DND-41 (cell line): ENCODE data around the gene RPGR.

Experiments
- ATAC-seq: fragments of 200-7000 bp; cut with Tn5 transposase; 3 replicates; pipeline ENCODE4 v1.9.1; 2021; ENCODE audit warnings: low read depth; ENCODE audit not compliant: insufficient read depth
- DNase-seq: peaks from one replicate; pipeline ENCODE4 v3.0.0-alpha.2; 2020
- H2AFZ ChIP-seq: 2 replicates; pipeline ENCODE4 v1.6.0; 2012; ENCODE audit warnings: low read depth, low read length
- H3K27ac ChIP-seq: 2 replicates; pipeline ENCODE4 v1.5.1; 2012; ENCODE audit warnings: low read length, inconsistent platforms
- H3K27me3 ChIP-seq: fragments of 200-600 bp; sonication (generic); 2 replicates; pipeline ENCODE4 v1.6.0; 2012; ENCODE audit warnings: low read length, mild to moderate bottlenecking, inconsistent platforms; ENCODE audit not compliant: insufficient read depth, poor library complexity
- H3K36me3 ChIP-seq: 2 replicates; pipeline ENCODE4 v1.5.1; 2012; ENCODE audit warnings: low read length, inconsistent platforms; ENCODE audit not compliant: insufficient read depth
- H3K4me1 ChIP-seq: 2 replicates; pipeline ENCODE4 v1.5.1; 2012; ENCODE audit warnings: mild to moderate bottlenecking, low read length; ENCODE audit not compliant: insufficient read depth
- H3K4me2 ChIP-seq: 2 replicates; pipeline ENCODE4 v1.6.0; 2012; ENCODE audit warnings: mild to moderate bottlenecking, moderate library complexity, low read length, inconsistent platforms; ENCODE audit not compliant: insufficient read depth
- H3K4me3 ChIP-seq, 2 experiments: fragments of 200-600 bp in 1 of 2; shearing (Covaris generic) in 1 of 2; 2 replicates each; pipeline ENCODE4 v1.5.1; 2012 to 2016; ENCODE audit warnings: inconsistent platforms in 2 of 2, low read length in 2 of 2, mild to moderate bottlenecking in 2 of 2, low read depth in 1 of 2, moderate library complexity in 1 of 2
- H3K79me2 ChIP-seq: 2 replicates; pipeline ENCODE4 v1.6.0; 2012; ENCODE audit warnings: low read length, inconsistent platforms; ENCODE audit not compliant: insufficient read depth
- H3K9ac ChIP-seq: 2 replicates; pipeline ENCODE4 v1.6.0; 2012; ENCODE audit warnings: low read depth, mild to moderate bottlenecking, inconsistent platforms, low read length, moderate library complexity
- H3K9me3 ChIP-seq: 2 replicates; pipeline ENCODE4 v1.5.1; 2012; ENCODE audit warnings: low read length, moderate library complexity, mild to moderate bottlenecking, inconsistent platforms; ENCODE audit not compliant: insufficient read depth, severe bottlenecking
- H4K20me1 ChIP-seq: 2 replicates; pipeline ENCODE4 v1.6.0; 2012; ENCODE audit warnings: low read length; ENCODE audit not compliant: insufficient read depth
- EZH2 ChIP-seq: IDR thresholded peaks from 3 replicates; pipeline ENCODE4 v1.6.1; 2012; ENCODE audit warnings: borderline replicate concordance, low read depth, mild to moderate bottlenecking, moderate library complexity, low read length, inconsistent platforms; ENCODE audit not compliant: severe bottlenecking
- TF ChIP-seq, protein P1 (sequence below): IDR thresholded peaks from 2 replicates; pipeline ENCODE4 v1.5.1; 2012; ENCODE audit warnings: borderline replicate concordance, low read length, moderate library complexity, mild to moderate bottlenecking; ENCODE audit not compliant: poor library complexity, severe bottlenecking; ENCODE audit errors: extremely low read depth

Gene RPGR

DNA sequence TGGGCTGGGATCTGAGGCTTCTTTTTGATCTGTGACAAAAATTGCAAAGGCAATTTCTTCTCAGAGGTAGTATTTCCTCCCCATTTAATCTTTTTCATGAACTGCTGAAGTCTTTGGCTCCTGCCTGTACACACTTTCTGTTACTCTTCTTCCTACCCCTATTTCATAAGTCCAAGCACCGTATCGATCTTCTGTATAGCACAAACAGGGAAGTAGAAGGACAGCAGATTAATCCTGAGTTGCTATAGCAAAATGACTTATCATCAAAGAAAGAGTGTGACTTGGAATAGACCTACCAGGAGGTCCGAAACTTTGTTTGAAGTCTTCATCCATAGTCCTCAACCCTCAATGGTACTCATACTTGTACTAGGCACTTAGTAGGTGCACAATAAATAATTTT, 47.1 kb upstream of the RPGR start:
- Histone ChIP-seq H3K9ac (no peak overlapping the region), H3K9me3 (no peaks in the 10 kb centered on the region), H4K20me1 (no peaks in the 10 kb centered on the region), H3K4me1 (no peaks in the 10 kb centered on the region), H2AFZ (no peak overlapping the region), H3K4me3 (no peak overlapping the region), H3K27me3 (no peaks in the 10 kb centered on the region), H3K27ac (no peak overlapping the region), H3K36me3 (no peaks in the 10 kb centered on the region), H3K4me2 (no peak overlapping the region), H3K79me2 (no peaks in the 10 kb centered on the region)
- DNase-seq (no peak), ATAC-seq (no peak)
- TF ChIP-seq, protein P1, sequence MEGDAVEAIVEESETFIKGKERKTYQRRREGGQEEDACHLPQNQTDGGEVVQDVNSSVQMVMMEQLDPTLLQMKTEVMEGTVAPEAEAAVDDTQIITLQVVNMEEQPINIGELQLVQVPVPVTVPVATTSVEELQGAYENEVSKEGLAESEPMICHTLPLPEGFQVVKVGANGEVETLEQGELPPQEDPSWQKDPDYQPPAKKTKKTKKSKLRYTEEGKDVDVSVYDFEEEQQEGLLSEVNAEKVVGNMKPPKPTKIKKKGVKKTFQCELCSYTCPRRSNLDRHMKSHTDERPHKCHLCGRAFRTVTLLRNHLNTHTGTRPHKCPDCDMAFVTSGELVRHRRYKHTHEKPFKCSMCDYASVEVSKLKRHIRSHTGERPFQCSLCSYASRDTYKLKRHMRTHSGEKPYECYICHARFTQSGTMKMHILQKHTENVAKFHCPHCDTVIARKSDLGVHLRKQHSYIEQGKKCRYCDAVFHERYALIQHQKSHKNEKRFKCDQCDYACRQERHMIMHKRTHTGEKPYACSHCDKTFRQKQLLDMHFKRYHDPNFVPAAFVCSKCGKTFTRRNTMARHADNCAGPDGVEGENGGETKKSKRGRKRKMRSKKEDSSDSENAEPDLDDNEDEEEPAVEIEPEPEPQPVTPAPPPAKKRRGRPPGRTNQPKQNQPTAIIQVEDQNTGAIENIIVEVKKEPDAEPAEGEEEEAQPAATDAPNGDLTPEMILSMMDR, result no peak
- TF ChIP-seq EZH2, result no peak

DNA sequence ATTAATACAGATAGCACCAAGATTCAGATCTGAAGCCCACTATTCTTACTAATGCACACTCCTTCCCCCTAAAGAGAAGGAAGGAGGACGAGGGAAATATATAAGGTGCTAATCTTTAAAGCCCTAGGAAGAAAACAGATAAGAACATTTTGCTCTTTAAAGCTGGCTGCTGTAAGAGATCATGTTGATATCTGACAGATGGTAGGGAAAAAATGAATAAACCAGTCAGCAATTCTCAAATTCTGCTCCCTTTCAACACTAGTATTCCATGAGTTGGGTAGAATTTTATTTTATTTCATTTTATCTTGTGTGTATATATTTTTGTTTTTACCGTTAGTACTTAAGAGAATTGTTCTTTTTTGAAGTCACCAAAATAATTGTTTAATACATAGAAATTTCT, 44.3 kb upstream of the RPGR start:
- H3K4me3 ChIP-seq, result no peak overlapping the region
- TF ChIP-seq EZH2, result no peak
- TF ChIP-seq, protein P1, result no peak
- no peaks in the 10 kb centered on the region for H3K27me3 ChIP-seq
- no peaks in the 10 kb centered on the region for H3K9me3 ChIP-seq
- H4K20me1 ChIP-seq, result no peaks in the 10 kb centered on the region
- H3K4me2 ChIP-seq, result no peak overlapping the region
- ATAC-seq (no peak), DNase-seq (no peak)
- H3K79me2 ChIP-seq, result no peaks in the 10 kb centered on the region
- H2AFZ ChIP-seq, result no peak overlapping the region
- no peaks in the 10 kb centered on the region for H3K4me1 ChIP-seq
- no peak overlapping the region for H3K9ac ChIP-seq
- H3K36me3 ChIP-seq, result no peaks in the 10 kb centered on the region
- no peak overlapping the region for H3K27ac ChIP-seq

DNA sequence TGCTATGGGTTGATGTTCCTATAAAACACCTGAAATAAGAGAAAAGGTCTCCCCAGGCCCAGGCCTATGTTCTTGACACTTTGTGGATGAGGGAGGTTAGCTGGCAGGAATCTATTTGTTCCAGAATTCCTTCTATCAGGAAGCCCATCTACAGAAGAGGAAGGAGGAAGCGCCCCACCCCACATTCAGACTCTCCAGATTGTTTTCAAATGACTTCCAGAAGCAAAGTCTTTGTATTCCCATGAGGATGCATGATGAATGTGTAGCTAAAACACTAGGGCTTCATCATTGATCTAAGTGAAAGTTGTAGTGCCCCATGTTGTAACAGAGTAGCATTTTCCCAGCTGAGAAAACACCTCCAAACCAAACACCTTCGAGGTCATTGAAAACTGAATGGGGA, 41.5 kb upstream of the RPGR start:
- DNase-seq (no peak), ATAC-seq (no peak)
- H3K9me3 ChIP-seq, result no peaks in the 10 kb centered on the region
- H3K9ac ChIP-seq, result no peak overlapping the region
- no peaks in the 10 kb centered on the region for H3K36me3 ChIP-seq
- no peaks in the 10 kb centered on the region for H3K27me3 ChIP-seq
- no peak overlapping the region for H3K4me2 ChIP-seq
- no peak overlapping the region for H3K27ac ChIP-seq
- H3K4me1 ChIP-seq, result no peaks in the 10 kb centered on the region
- no peaks in the 10 kb centered on the region for H3K79me2 ChIP-seq
- H2AFZ ChIP-seq, result no peak overlapping the region
- H4K20me1 ChIP-seq, result no peaks in the 10 kb centered on the region
- H3K4me3 ChIP-seq, result no peak overlapping the region
- no peak for TF ChIP-seq EZH2
- TF ChIP-seq, protein P1, result no peak

DNA sequence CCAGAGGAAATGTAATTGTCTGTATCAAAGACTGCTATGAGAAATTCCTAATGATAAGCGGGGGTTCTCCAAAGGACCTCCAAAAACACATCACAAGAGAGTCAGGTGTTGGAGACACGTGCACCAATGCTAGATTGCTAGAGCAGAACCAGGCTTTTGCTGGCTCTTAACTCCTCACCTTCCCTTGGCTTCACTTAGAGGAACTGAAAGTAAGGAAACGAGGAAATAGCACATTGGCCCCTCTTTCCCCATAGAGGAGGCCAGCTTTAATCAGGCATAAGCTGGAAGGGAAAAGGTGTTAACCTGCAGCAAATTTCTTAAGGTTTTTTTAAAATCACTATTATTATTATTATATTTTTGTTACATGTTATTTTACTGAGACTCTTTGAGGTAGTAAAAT, 38.6 kb upstream of the RPGR start:
- Histone ChIP-seq H3K4me3 (no peak overlapping the region), H3K36me3 (no peaks in the 10 kb centered on the region), H2AFZ (no peak overlapping the region), H3K4me1 (no peaks in the 10 kb centered on the region), H3K9me3 (no peaks in the 10 kb centered on the region), H4K20me1 (no peaks in the 10 kb centered on the region), H3K27me3 (no peaks in the 10 kb centered on the region), H3K4me2 (no peak overlapping the region), H3K27ac (no peak overlapping the region), H3K9ac (no peak overlapping the region), H3K79me2 (no peaks in the 10 kb centered on the region)
- TF ChIP-seq EZH2, result no peak
- TF ChIP-seq, protein P1, result no peak
- DNase-seq (no peak), ATAC-seq (no peak)
